Measurements from ENCODE around the gene NFKBIL1. TPM values are rescaled to one million over a fixed set of nuclear protein-coding genes. Genes with fewer than 3 reads are reported as not detected.

The NFKBIL1 gene
- total and polyA plus RNA-seq, 9 of the 15 experiments (the other 6 are each of a cell fraction or from before 2014, with no cell fraction given) = 0.49 to 33.1 (median 7.6) TPM

DNA sequence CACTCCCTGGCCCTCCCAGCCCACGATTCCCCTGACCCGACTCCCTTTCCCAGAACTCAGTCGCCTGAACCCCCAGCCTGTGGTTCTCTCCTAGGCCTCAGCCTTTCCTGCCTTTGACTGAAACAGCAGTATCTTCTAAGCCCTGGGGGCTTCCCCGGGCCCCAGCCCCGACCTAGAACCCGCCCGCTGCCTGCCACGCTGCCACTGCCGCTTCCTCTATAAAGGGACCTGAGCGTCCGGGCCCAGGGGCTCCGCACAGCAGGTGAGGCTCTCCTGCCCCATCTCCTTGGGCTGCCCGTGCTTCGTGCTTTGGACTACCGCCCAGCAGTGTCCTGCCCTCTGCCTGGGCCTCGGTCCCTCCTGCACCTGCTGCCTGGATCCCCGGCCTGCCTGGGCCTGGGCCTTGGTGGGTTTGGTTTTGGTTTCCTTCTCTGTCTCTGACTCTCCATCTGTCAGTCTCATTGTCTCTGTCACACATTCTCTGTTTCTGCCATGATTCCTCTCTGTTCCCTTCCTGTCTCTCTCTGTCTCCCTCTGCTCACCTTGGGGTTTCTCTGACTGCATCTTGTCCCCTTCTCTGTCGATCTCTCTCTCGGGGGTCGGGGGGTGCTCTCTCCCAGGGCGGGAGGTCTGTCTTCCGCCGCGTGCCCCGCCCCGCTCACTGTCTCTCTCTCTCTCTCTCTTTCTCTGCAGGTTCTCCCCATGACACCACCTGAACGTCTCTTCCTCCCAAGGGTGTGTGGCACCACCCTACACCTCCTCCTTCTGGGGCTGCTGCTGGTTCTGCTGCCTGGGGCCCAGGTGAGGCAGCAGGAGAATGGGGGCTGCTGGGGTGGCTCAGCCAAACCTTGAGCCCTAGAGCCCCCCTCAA is 24.9 kb downstream of the NFKBIL1 start, which contains the start of gene LTA:
LTA (plus strand) TSS at position 249 of the 871 bp plus-strand sequence; CDS start at position 703, 454 bp downstream.
- Histone ChIP-seq H3K9ac (ENCODE audit: insufficient read depth in 1 of 2, low read depth in 2 of 2, low read length in 2 of 2) (peak within 1 kb of the TSS in 1 of 2 experiments; percentile 40; a peak in 2 of 4 replicates), H3K27me3 (ENCODE audit: control insufficient read depth in 2 of 2, insufficient read depth in 2 of 2, low read length in 2 of 2) (no peaks in the 10 kb centered on the region), H3K9me1 (ENCODE audit: control insufficient read depth, insufficient read depth, low read length) (no peaks in the 10 kb centered on the region), H3K4me2 (ENCODE audit: insufficient read depth, low read length) (no peak within 1 kb of the TSS), H3K79me2 (ENCODE audit: control insufficient read depth, insufficient read depth, low read length) (no peaks in the 10 kb centered on the region), H3K4me1 (replicated peaks in 1 of 2; ENCODE audit: control insufficient read depth in 2 of 2, insufficient read depth in 2 of 2, low read length in 2 of 2) (peaks cover 0 to 24% of the 10 kb centered on the region in 2 experiments; a peak in 2 of 5 replicates), H3K27ac (ENCODE audit: extremely low read depth, low read depth, low read length) (no peak within 1 kb of the TSS), H3K36me3 (ENCODE audit: control insufficient read depth, insufficient read depth, low read length) (no peaks in the 10 kb centered on the region), H4K20me1 (replicated peaks; ENCODE audit: control insufficient read depth, insufficient read depth, low read length) (no peaks in the 10 kb centered on the region), H2AFZ (ENCODE audit: low read depth, low read length) (no peak within 1 kb of the TSS), H3K9me3 (replicated peaks; ENCODE audit: control insufficient read depth, insufficient read depth, low read depth, low read length) (no peaks in the 10 kb centered on the region), H3K4me3 (no peak within 1 kb of the TSS)
- BruUV-seq (replicated peaks) = no TSS peak
- ChIA-PET POLR2A (interaction anchor here (1.1 to 2.0 kb wide), 2 partner anchors 9 to 14 kb away, joined by 4 to 8 read pairs; partner anchors contain the start of gene LST1), CTCF (ENCODE audit: low intra/inter-chr PET ratio) (no interaction called here)
- intact Hi-C loops (cut with micrococcal nuclease) = no loop called here
- 41% methylated on average over 26 of the region's 27 CpGs for WGBS (ENCODE audit: insufficient coverage, low coverage, missing lambda C conversion rate)
- FAIRE-seq (no peak), DNase-seq (ENCODE audit: extremely low read depth in 1 of 4, low spot score in 3 of 4) (no peak), ATAC-seq (peak; percentile 13; the same call in 1 of the 3 replicates)
- in situ Hi-C loops (cut with MboI) = no loop called here
- TF ChIP-seq HMG20A (CRISPR knock-in tag; conservative IDR thresholded peaks at IDR 0.05) (no peak), ZNF717 (CRISPR knock-in tag; IDR thresholded peaks at IDR 0.05) (no peak), SP2 (IDR thresholded peaks at IDR 0.05; ENCODE audit: extremely low read depth, low read depth, low read length, poor library complexity, severe bottlenecking) (no peak), DDX20 (tag; IDR thresholded peaks at IDR 0.05; ENCODE audit: low read depth) (no peak), U2AF1 (optimal IDR thresholded peaks at IDR 0.05; ENCODE audit: low read depth, low read length) (no peak), ZNF79 (CRISPR knock-in tag; IDR thresholded peaks at IDR 0.05; ENCODE audit: low read depth) (no peak)
- TF ChIP-seq, protein P1, sequence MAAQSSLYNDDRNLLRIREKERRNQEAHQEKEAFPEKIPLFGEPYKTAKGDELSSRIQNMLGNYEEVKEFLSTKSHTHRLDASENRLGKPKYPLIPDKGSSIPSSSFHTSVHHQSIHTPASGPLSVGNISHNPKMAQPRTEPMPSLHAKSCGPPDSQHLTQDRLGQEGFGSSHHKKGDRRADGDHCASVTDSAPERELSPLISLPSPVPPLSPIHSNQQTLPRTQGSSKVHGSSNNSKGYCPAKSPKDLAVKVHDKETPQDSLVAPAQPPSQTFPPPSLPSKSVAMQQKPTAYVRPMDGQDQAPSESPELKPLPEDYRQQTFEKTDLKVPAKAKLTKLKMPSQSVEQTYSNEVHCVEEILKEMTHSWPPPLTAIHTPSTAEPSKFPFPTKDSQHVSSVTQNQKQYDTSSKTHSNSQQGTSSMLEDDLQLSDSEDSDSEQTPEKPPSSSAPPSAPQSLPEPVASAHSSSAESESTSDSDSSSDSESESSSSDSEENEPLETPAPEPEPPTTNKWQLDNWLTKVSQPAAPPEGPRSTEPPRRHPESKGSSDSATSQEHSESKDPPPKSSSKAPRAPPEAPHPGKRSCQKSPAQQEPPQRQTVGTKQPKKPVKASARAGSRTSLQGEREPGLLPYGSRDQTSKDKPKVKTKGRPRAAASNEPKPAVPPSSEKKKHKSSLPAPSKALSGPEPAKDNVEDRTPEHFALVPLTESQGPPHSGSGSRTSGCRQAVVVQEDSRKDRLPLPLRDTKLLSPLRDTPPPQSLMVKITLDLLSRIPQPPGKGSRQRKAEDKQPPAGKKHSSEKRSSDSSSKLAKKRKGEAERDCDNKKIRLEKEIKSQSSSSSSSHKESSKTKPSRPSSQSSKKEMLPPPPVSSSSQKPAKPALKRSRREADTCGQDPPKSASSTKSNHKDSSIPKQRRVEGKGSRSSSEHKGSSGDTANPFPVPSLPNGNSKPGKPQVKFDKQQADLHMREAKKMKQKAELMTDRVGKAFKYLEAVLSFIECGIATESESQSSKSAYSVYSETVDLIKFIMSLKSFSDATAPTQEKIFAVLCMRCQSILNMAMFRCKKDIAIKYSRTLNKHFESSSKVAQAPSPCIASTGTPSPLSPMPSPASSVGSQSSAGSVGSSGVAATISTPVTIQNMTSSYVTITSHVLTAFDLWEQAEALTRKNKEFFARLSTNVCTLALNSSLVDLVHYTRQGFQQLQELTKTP (IDR thresholded peaks at IDR 0.05; ENCODE audit: low read depth in 1 of 2, partially characterized antibody in 2 of 2) = no peak
- TF ChIP-seq, protein P2, sequence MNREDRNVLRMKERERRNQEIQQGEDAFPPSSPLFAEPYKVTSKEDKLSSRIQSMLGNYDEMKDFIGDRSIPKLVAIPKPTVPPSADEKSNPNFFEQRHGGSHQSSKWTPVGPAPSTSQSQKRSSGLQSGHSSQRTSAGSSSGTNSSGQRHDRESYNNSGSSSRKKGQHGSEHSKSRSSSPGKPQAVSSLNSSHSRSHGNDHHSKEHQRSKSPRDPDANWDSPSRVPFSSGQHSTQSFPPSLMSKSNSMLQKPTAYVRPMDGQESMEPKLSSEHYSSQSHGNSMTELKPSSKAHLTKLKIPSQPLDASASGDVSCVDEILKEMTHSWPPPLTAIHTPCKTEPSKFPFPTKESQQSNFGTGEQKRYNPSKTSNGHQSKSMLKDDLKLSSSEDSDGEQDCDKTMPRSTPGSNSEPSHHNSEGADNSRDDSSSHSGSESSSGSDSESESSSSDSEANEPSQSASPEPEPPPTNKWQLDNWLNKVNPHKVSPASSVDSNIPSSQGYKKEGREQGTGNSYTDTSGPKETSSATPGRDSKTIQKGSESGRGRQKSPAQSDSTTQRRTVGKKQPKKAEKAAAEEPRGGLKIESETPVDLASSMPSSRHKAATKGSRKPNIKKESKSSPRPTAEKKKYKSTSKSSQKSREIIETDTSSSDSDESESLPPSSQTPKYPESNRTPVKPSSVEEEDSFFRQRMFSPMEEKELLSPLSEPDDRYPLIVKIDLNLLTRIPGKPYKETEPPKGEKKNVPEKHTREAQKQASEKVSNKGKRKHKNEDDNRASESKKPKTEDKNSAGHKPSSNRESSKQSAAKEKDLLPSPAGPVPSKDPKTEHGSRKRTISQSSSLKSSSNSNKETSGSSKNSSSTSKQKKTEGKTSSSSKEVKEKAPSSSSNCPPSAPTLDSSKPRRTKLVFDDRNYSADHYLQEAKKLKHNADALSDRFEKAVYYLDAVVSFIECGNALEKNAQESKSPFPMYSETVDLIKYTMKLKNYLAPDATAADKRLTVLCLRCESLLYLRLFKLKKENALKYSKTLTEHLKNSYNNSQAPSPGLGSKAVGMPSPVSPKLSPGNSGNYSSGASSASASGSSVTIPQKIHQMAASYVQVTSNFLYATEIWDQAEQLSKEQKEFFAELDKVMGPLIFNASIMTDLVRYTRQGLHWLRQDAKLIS (CRISPR knock-in tag; IDR thresholded peaks at IDR 0.05) = no peak
- TF ChIP-seq, protein P3, sequence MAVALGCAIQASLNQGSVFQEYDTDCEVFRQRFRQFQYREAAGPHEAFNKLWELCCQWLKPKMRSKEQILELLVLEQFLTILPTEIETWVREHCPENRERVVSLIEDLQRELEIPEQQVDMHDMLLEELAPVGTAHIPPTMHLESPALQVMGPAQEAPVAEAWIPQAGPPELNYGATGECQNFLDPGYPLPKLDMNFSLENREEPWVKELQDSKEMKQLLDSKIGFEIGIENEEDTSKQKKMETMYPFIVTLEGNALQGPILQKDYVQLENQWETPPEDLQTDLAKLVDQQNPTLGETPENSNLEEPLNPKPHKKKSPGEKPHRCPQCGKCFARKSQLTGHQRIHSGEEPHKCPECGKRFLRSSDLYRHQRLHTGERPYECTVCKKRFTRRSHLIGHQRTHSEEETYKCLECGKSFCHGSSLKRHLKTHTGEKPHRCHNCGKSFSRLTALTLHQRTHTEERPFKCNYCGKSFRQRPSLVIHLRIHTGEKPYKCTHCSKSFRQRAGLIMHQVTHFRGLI (CRISPR knock-in tag; IDR thresholded peaks at IDR 0.05) = no peak
